Loucy (cell line): ENCODE measurements around the gene TAX1BP1.
A peak's percentile ranks its signal among the peaks of the same experiment; 100 is the strongest.

ENCODE experiments used
- H2AFZ ChIP-seq: fragments of 200-600 bp; sonication (generic); 2 replicates; pipeline ENCODE4 v1.6.0; 2016; ENCODE audit warnings: antibody characterized with exemption, mild to moderate bottlenecking, low read length, moderate library complexity
- H3F3A ChIP-seq: fragments of 200-600 bp; 2 replicates; pipeline ENCODE4 v1.6.0; 2016; ENCODE audit warnings: antibody characterized with exemption, low read depth, mild to moderate bottlenecking
- H3K27me3 ChIP-seq: fragments of 200-600 bp; sonication (generic); 2 replicates; pipeline ENCODE4 v1.6.1; 2014; ENCODE audit warnings: low read length, mild to moderate bottlenecking; ENCODE audit not compliant: insufficient read depth, poor library complexity, severe bottlenecking
- H3K36me3 ChIP-seq: fragments of 200-600 bp; sonication (generic); 2 replicates; pipeline ENCODE4 v1.6.1; 2016; ENCODE audit warnings: low read length; ENCODE audit not compliant: insufficient read depth
- H3K4me1 ChIP-seq: fragments of 200-600 bp; sonication (generic); 2 replicates; pipeline ENCODE4 v1.5.1; 2014; ENCODE audit warnings: low read length, mild to moderate bottlenecking; ENCODE audit not compliant: insufficient read depth, poor library complexity, severe bottlenecking
- H3K4me2 ChIP-seq: fragments of 200-600 bp; sonication (generic); 2 replicates; pipeline ENCODE4 v1.6.0; 2014; ENCODE audit warnings: antibody characterized with exemption, low read length, low read depth, mild to moderate bottlenecking; ENCODE audit not compliant: poor library complexity, severe bottlenecking
- H3K4me3 ChIP-seq: fragments of 200-600 bp; sonication (generic); 2 replicates; pipeline ENCODE4 v1.5.1; 2014; ENCODE audit warnings: low read length, mild to moderate bottlenecking, mixed read lengths; ENCODE audit not compliant: poor library complexity, severe bottlenecking
- H3K79me2 ChIP-seq: fragments of 200-600 bp; sonication (generic); 2 replicates; pipeline ENCODE4 v1.6.1; 2014; ENCODE audit warnings: low read length; ENCODE audit not compliant: insufficient read depth
- H3K9ac ChIP-seq: fragments of 200-600 bp; sonication (generic); 2 replicates; pipeline ENCODE4 v1.6.0; 2014; ENCODE audit warnings: mild to moderate bottlenecking, low read depth, low read length, moderate library complexity; ENCODE audit not compliant: poor library complexity, severe bottlenecking
- H3K9me2 ChIP-seq: fragments of 200-600 bp; sonication (generic); replicated peaks from 2 replicates; pipeline ENCODE4 v1.6.1; 2016; ENCODE audit warnings: low read depth, low read length, mixed read lengths
- H3K9me3 ChIP-seq: fragments of 200-600 bp; sonication (generic); 2 replicates; pipeline ENCODE4 v1.6.1; 2014; ENCODE audit warnings: mild to moderate bottlenecking, antibody characterized with exemption, low read length, low read depth; ENCODE audit not compliant: insufficient read depth
- H4K20me1 ChIP-seq: fragments of 200-600 bp; sonication (generic); 2 replicates; pipeline ENCODE4 v1.6.0; 2014; ENCODE audit warnings: antibody characterized with exemption, low read length, mild to moderate bottlenecking; ENCODE audit not compliant: insufficient read depth, poor library complexity, severe bottlenecking
- CTCF ChIP-seq: fragments of 200-600 bp; sonication (generic); conservative IDR thresholded peaks from 2 replicates; pipeline ENCODE4 v1.5.1; 2014; ENCODE audit warnings: mild to moderate bottlenecking, antibody characterized with exemption, low read length
- EZH2phosphoT487 ChIP-seq: fragments of 200-600 bp; IDR thresholded peaks from 2 replicates; pipeline ENCODE4 v1.6.1; 2018; ENCODE audit warnings: antibody characterized with exemption, mild to moderate bottlenecking, moderate library complexity, borderline replicate concordance

TAX1BP1 gene

GRCh38 chr7:27775782-27776181 is 35.8 kb downstream of the TAX1BP1 start:
- no peak overlapping the region for H2AFZ ChIP-seq
- peaks cover 17% of the 10 kb centered on the region for H4K20me1 ChIP-seq
- peaks cover 95% of the 10 kb centered on the region for H3K79me2 ChIP-seq
- no peaks in the 10 kb centered on the region for H3F3A ChIP-seq
- no peaks in the 10 kb centered on the region for H3K27me3 ChIP-seq
- peaks cover 32% of the 10 kb centered on the region; the same call in 1 of the 2 replicates for H3K36me3 ChIP-seq
- no peak for TF ChIP-seq EZH2phosphoT487
- TF ChIP-seq CTCF, result no peak
- no peak overlapping the region for H3K4me3 ChIP-seq
- H3K9ac ChIP-seq, result peak overlapping the region; percentile 21
- no peaks in the 10 kb centered on the region for H3K9me3 ChIP-seq
- peaks cover 15% of the 10 kb centered on the region for H3K4me1 ChIP-seq
- no peaks in the 10 kb centered on the region for H3K9me2 ChIP-seq
- no peak overlapping the region for H3K4me2 ChIP-seq

GRCh38 chr7:27777662-27778061 is 37.7 kb downstream of the TAX1BP1 start:
- Histone ChIP-seq H3K9ac (no peak overlapping the region), H3K27me3 (no peaks in the 10 kb centered on the region), H3K9me3 (no peaks in the 10 kb centered on the region), H3K4me1 (peaks cover 11% of the 10 kb centered on the region), H2AFZ (no peak overlapping the region), H3K4me2 (no peak overlapping the region), H3F3A (no peaks in the 10 kb centered on the region), H4K20me1 (peaks cover 17% of the 10 kb centered on the region), H3K4me3 (no peak overlapping the region), H3K79me2 (peaks cover 94% of the 10 kb centered on the region), H3K36me3 (peaks cover 18% of the 10 kb centered on the region; the same call in 1 of the 2 replicates), H3K9me2 (no peaks in the 10 kb centered on the region)
- TF ChIP-seq EZH2phosphoT487 (no peak), CTCF (no peak)

GRCh38 chr7:27779873-27780272 is 39.9 kb downstream of the TAX1BP1 start:
- no peaks in the 10 kb centered on the region for H3F3A ChIP-seq
- no peak overlapping the region for H3K4me3 ChIP-seq

More at GRCh38 chr7:27779873-27780272, 39.9 kb downstream of the TAX1BP1 start:
- Histone ChIP-seq H3K36me3 (peaks cover 18% of the 10 kb centered on the region; the same call in 1 of the 2 replicates), H3K4me2 (no peak overlapping the region), H3K9me3 (no peaks in the 10 kb centered on the region), H3K9me2 (no peaks in the 10 kb centered on the region), H3K9ac (no peak overlapping the region), H4K20me1 (peaks cover 21% of the 10 kb centered on the region), H3K27me3 (no peaks in the 10 kb centered on the region), H2AFZ (no peak overlapping the region), H3K4me1 (peaks cover 6% of the 10 kb centered on the region), H3K79me2 (peaks cover 84% of the 10 kb centered on the region)
- TF ChIP-seq EZH2phosphoT487 (no peak), CTCF (no peak)
